Astrocyte (in vitro differentiated cells and primary cell): ENCODE results near the gene RNF186.
"Not testable (repeated sequence)": the region's sequence is repeated elsewhere in the genome, so short reads cannot be mapped to it uniquely, and the experiment has no call there.

ENCODE experiments used
- EZH2 ChIP-seq: IDR thresholded peaks from 2 replicates; pipeline ENCODE4 v1.6.1; 2012; ENCODE audit warnings: mild to moderate bottlenecking, low read length, inconsistent platforms; ENCODE audit not compliant: insufficient read depth
- TF ChIP-seq, protein P1 (sequence below): IDR thresholded peaks from 2 replicates; pipeline ENCODE4 v1.5.1; 2011; ENCODE audit warnings: low read depth, mild to moderate bottlenecking, inconsistent platforms, low read length, moderate library complexity; ENCODE audit not compliant: insufficient read depth

DNA sequence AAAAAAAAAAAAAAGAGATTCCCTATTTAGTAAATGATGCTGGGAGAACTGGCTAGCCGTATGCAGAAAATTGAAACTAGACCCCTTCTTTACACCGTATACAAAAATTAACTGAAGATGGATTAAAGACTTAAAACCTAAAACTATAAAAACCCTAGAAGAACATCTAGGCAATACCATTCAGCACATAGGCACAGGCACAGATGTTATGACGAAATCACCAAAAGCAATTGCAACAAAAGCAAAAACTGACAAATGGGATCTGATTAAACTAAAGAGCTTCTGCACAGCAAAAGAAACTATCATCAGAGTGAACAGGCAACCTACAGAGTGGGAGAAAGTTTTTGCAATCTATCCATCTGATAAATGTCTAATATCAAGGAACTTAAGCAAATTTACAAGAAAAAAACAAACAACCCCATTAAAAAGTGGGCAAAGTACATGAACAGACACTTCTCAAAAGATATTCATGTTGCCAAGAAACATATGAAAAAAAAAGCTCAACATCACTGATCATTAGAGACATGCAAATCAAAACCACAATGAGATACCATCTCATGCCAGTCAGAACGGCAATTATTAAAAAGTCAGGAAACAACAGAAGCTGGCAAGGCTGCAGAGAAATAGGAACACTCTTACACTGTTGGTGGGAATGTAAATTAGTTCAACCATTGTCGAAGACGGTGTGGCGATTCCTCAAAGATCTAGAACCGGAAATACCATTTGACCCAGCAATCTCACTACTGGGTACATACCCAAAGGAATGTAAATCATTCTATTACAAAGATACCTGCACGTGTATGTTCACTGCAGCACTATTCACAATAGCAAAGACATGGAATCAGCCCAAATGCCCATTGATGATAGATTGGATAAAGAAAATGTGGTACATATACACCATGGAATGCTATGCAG, 24.8 kb downstream of the RNF186 start:
- TF ChIP-seq, protein P1, sequence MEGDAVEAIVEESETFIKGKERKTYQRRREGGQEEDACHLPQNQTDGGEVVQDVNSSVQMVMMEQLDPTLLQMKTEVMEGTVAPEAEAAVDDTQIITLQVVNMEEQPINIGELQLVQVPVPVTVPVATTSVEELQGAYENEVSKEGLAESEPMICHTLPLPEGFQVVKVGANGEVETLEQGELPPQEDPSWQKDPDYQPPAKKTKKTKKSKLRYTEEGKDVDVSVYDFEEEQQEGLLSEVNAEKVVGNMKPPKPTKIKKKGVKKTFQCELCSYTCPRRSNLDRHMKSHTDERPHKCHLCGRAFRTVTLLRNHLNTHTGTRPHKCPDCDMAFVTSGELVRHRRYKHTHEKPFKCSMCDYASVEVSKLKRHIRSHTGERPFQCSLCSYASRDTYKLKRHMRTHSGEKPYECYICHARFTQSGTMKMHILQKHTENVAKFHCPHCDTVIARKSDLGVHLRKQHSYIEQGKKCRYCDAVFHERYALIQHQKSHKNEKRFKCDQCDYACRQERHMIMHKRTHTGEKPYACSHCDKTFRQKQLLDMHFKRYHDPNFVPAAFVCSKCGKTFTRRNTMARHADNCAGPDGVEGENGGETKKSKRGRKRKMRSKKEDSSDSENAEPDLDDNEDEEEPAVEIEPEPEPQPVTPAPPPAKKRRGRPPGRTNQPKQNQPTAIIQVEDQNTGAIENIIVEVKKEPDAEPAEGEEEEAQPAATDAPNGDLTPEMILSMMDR = not testable (repeated sequence)
- not testable (repeated sequence) for TF ChIP-seq EZH2
